ENCODE results near the gene SERINC3. TPM values are rescaled to one million over a fixed set of nuclear protein-coding genes. Genes with fewer than 3 reads are reported as not detected.
A peak's percentile ranks its signal among the peaks of the same experiment; 100 is the strongest.

The SERINC3 gene
- total RNA-seq, 2 experiments from 2014 or later, result 82.2 to 98.4 TPM

GRCh38 chr20:44500221-44500620 lies 21.6 kb downstream of the SERINC3 start:
- CTCF ChIA-PET, result interaction anchor here (0.6 to 1.2 kb wide), 2 partner anchors 16 to 473 kb away, joined by 3 read pairs; no protein-coding TSS in a partner anchor
- no peaks in the 10 kb centered on the region for H3K27me3 Mint-ChIP-seq
- H3K9me3 Mint-ChIP-seq, result no peaks in the 10 kb centered on the region
- H3K4me3 Mint-ChIP-seq, result no peak overlapping the region
- POLR2A ChIA-PET, result no interaction called here
- peaks cover 73% of the 10 kb centered on the region for H3K36me3 Mint-ChIP-seq (ENCODE audit: low read depth)
- H3K4me1 Mint-ChIP-seq, result peaks cover 10% of the 10 kb centered on the region
- no peak overlapping the region for H3K27ac Mint-ChIP-seq
- no peak for DNase-seq

- Mint-ChIP-seq H3K27ac (no peak overlapping the region), H3K36me3 (ENCODE audit: low read depth) (peaks cover 76% of the 10 kb centered on the region), H3K4me3 (no peak overlapping the region), H3K9me3 (no peaks in the 10 kb centered on the region), H3K27me3 (no peaks in the 10 kb centered on the region), H3K4me1 (peaks cover 10% of the 10 kb centered on the region)
- no peak for DNase-seq
- CTCF ChIA-PET, result no interaction called here
- POLR2A ChIA-PET, result no interaction called here
Measured at GRCh38 chr20:44497761-44498160, 24.1 kb downstream of the SERINC3 start.

GRCh38 chr20:44496976-44497375 lies 24.9 kb downstream of the SERINC3 start:
- ChIA-PET CTCF (no interaction called here), POLR2A (no interaction called here)
- Mint-ChIP-seq H3K4me3 (no peak overlapping the region), H3K27me3 (no peaks in the 10 kb centered on the region), H3K27ac (no peak overlapping the region), H3K9me3 (no peaks in the 10 kb centered on the region), H3K4me1 (peaks cover 15% of the 10 kb centered on the region), H3K36me3 (ENCODE audit: low read depth) (peaks cover 76% of the 10 kb centered on the region)
- no peak for DNase-seq

- DNase-seq, result no peak
- Mint-ChIP-seq H3K4me1 (peaks cover 18% of the 10 kb centered on the region), H3K36me3 (ENCODE audit: low read depth) (peaks cover 72% of the 10 kb centered on the region), H3K27me3 (no peaks in the 10 kb centered on the region), H3K27ac (peak overlapping the region; percentile 33), H3K4me3 (no peak overlapping the region), H3K9me3 (no peaks in the 10 kb centered on the region)
- ChIA-PET CTCF (no interaction called here), POLR2A (no interaction called here)
Measured at GRCh38 chr20:44495802-44496481, 25.9 kb downstream of the SERINC3 start.

GRCh38 chr20:44495257-44495656 lies 26.6 kb downstream of the SERINC3 start:
- ChIA-PET POLR2A (interaction anchor here (0.6 kb wide), 1 partner anchor 155 kb away, joined by 3 read pairs; no protein-coding TSS in a partner anchor), CTCF (no interaction called here)
- Mint-ChIP-seq H3K27me3 (no peaks in the 10 kb centered on the region), H3K27ac (no peak overlapping the region), H3K4me1 (peaks cover 18% of the 10 kb centered on the region), H3K36me3 (ENCODE audit: low read depth) (peaks cover 70% of the 10 kb centered on the region), H3K9me3 (no peaks in the 10 kb centered on the region), H3K4me3 (no peak overlapping the region)
- no peak for DNase-seq

GRCh38 chr20:44494681-44495080 lies 27.2 kb downstream of the SERINC3 start:
- Mint-ChIP-seq H3K9me3 (no peaks in the 10 kb centered on the region), H3K36me3 (ENCODE audit: low read depth) (peaks cover 75% of the 10 kb centered on the region), H3K27ac (no peak overlapping the region), H3K4me1 (peaks cover 18% of the 10 kb centered on the region), H3K27me3 (no peaks in the 10 kb centered on the region), H3K4me3 (no peak overlapping the region)
- DNase-seq, result no peak
- CTCF ChIA-PET, result interaction anchor here (0.7 kb wide), 2 partner anchors 25 to 34 kb away, joined by 3 to 4 read pairs; no protein-coding TSS in a partner anchor
- POLR2A ChIA-PET, result interaction anchor here (0.6 kb wide), 1 partner anchor 156 kb away, joined by 3 read pairs; no protein-coding TSS in a partner anchor

GRCh38 chr20:44494266-44494665 lies 27.6 kb downstream of the SERINC3 start:
- ChIA-PET CTCF (interaction anchor here (0.6 to 0.7 kb wide), 3 partner anchors 14 to 35 kb away, joined by 3 to 4 read pairs (median 3); no protein-coding TSS in a partner anchor), POLR2A (interaction anchor here (0.5 to 0.6 kb wide), 2 partner anchors 32 to 156 kb away, joined by 3 to 4 read pairs; no protein-coding TSS in a partner anchor)
- no peak overlapping the region for H3K4me3 Mint-ChIP-seq
- no peak overlapping the region for H3K27ac Mint-ChIP-seq
- H3K36me3 Mint-ChIP-seq (ENCODE audit: low read depth), result peaks cover 75% of the 10 kb centered on the region
- peaks cover 18% of the 10 kb centered on the region for H3K4me1 Mint-ChIP-seq
- DNase-seq, result no peak
- no peaks in the 10 kb centered on the region for H3K27me3 Mint-ChIP-seq
- no peaks in the 10 kb centered on the region for H3K9me3 Mint-ChIP-seq

GRCh38 chr20:44491635-44492395 lies 30.1 kb downstream of the SERINC3 start:
- Mint-ChIP-seq H3K27ac (no peak overlapping the region), H3K4me1 (peaks cover 15% of the 10 kb centered on the region), H3K4me3 (no peak overlapping the region), H3K36me3 (ENCODE audit: low read depth) (peaks cover 67% of the 10 kb centered on the region), H3K27me3 (no peaks in the 10 kb centered on the region), H3K9me3 (no peaks in the 10 kb centered on the region)
- ChIA-PET CTCF (no interaction called here), POLR2A (no interaction called here)
- no peak for DNase-seq

GRCh38 chr20:44489931-44490330 lies 31.9 kb downstream of the SERINC3 start:
- POLR2A ChIA-PET, result no interaction called here
- peak overlapping the region; percentile 17 for H3K27ac Mint-ChIP-seq

GRCh38 chr20:44489223-44489622 lies 32.6 kb downstream of the SERINC3 start:
- CTCF ChIA-PET, result no interaction called here
- Mint-ChIP-seq H3K4me1 (peaks cover 8% of the 10 kb centered on the region), H3K4me3 (no peak overlapping the region), H3K36me3 (ENCODE audit: low read depth) (peaks cover 53% of the 10 kb centered on the region), H3K27ac (peak overlapping the region; percentile 31), H3K9me3 (no peaks in the 10 kb centered on the region), H3K27me3 (no peaks in the 10 kb centered on the region)
- POLR2A ChIA-PET, result no interaction called here
- DNase-seq, result no peak

More at GRCh38 chr20:44489931-44490330, 31.9 kb downstream of the SERINC3 start:
- Mint-ChIP-seq H3K27me3 (no peaks in the 10 kb centered on the region), H3K9me3 (no peaks in the 10 kb centered on the region), H3K36me3 (ENCODE audit: low read depth) (peaks cover 57% of the 10 kb centered on the region), H3K4me1 (peaks cover 8% of the 10 kb centered on the region), H3K4me3 (no peak overlapping the region)
- DNase-seq, result no peak
- CTCF ChIA-PET, result no interaction called here

GRCh38 chr20:44488551-44488950 lies 33.3 kb downstream of the SERINC3 start:
- Mint-ChIP-seq H3K4me3 (no peak overlapping the region), H3K9me3 (no peaks in the 10 kb centered on the region), H3K27me3 (no peaks in the 10 kb centered on the region), H3K27ac (no peak overlapping the region), H3K4me1 (peaks cover 8% of the 10 kb centered on the region), H3K36me3 (ENCODE audit: low read depth) (peaks cover 51% of the 10 kb centered on the region)
- ChIA-PET POLR2A (no interaction called here), CTCF (interaction anchor here (2.2 kb wide), 1 partner anchor 12 kb away, joined by 10 read pairs; the partner anchor contains the start of gene TTPAL)
- no peak for DNase-seq

GRCh38 chr20:44485830-44486198 lies 36.1 kb downstream of the SERINC3 start:
- no peak overlapping the region for H3K27ac Mint-ChIP-seq
- peaks cover 3% of the 10 kb centered on the region for H3K4me1 Mint-ChIP-seq
- no peak for DNase-seq
- H3K36me3 Mint-ChIP-seq (ENCODE audit: low read depth), result peaks cover 47% of the 10 kb centered on the region
- no peaks in the 10 kb centered on the region for H3K27me3 Mint-ChIP-seq
- H3K4me3 Mint-ChIP-seq, result no peak overlapping the region
- POLR2A ChIA-PET, result no interaction called here
- H3K9me3 Mint-ChIP-seq, result no peaks in the 10 kb centered on the region
- CTCF ChIA-PET, result interaction anchor here (1.2 kb wide), 1 partner anchor 10 kb away, joined by 3 read pairs; no protein-coding TSS in a partner anchor

All from activated CD4-positive, alpha-beta T cell treated with anti-CD3 and anti-CD28 coated beads, Interleukin-2, amount 10 ng/mL, durations not matched to agents 7 days and 5 days (primary cell).